Endothelial cell of umbilical vein (primary cell): Measurements from ENCODE around the gene GEMIN5. TPM values are rescaled to one million over a fixed set of nuclear protein-coding genes. Genes with fewer than 3 reads are reported as not detected.

ENCODE experiments used
- BruUV-seq: library from RNA; stranded (reverse); fragments of 400-500 nt; replicated peaks from 2 replicates; lab custom pipeline; 2021; lab: Mats Ljungman, UMichigan
- CTCF ChIA-PET: fragments of 300-600, 350-600 bp; sonication (Branson Sonifier 250); formaldehyde crosslinking; loops from one replicate; lab custom pipeline; 2021; ENCODE audit warnings: antibody characterized with exemption, inconsistent platforms; lab: Charles Lee
- POLR2A ChIA-PET: fragments of 300-600, 350-600 bp; sonication (Branson Sonifier 250); formaldehyde crosslinking; loops from one replicate; lab custom pipeline; 2021; ENCODE audit warnings: antibody characterized with exemption, inconsistent platforms; lab: Charles Lee
- DNase-seq: peaks from one replicate; pipeline ENCODE4 v3.0.0-alpha.2; 2011; ENCODE audit warnings: low read depth, low spot score
- FAIRE-seq: peaks from 2 replicates; lab custom pipeline; 2011; peaks lifted over from hg19 to GRCh38; lab: Jason Lieb, UNC
- H2AFZ ChIP-seq: 2 replicates; pipeline ENCODE4 v1.6.0; 2012; ENCODE audit warnings: low read depth, low read length, control low read depth, inconsistent platforms
- H3K27ac ChIP-seq: 2 replicates; pipeline ENCODE4 v1.5.1; 2011; ENCODE audit warnings: low read depth, mild to moderate bottlenecking, control low read depth, low read length, moderate library complexity; ENCODE audit not compliant: insufficient read depth
- H3K27me3 ChIP-seq, 2 experiments: 2 replicates each; pipeline versions ENCODE4 v1.6.0 to v1.6.1; 2011; ENCODE audit warnings: low read length in 2 of 2, mixed read lengths in 1 of 2; ENCODE audit not compliant: control insufficient read depth in 2 of 2, insufficient read depth in 2 of 2
- H3K36me3 ChIP-seq, 2 experiments: 2 replicates in 1 of 2; 3 replicates in 1 of 2; pipeline ENCODE4 v1.5.1; 2011; ENCODE audit warnings: low read length in 2 of 2, mild to moderate bottlenecking in 1 of 2, moderate library complexity in 1 of 2; ENCODE audit not compliant: control insufficient read depth in 2 of 2, insufficient read depth in 2 of 2; ENCODE audit errors: extremely low read depth in 1 of 2
- H3K4me1 ChIP-seq: 3 replicates; pipeline ENCODE4 v1.5.1; 2011; ENCODE audit warnings: mild to moderate bottlenecking, low read length; ENCODE audit not compliant: control insufficient read depth, insufficient read depth; ENCODE audit errors: extremely low read depth
- H3K4me2 ChIP-seq: 2 replicates; pipeline ENCODE4 v1.6.1; 2011; ENCODE audit warnings: low read length, control low read depth, mixed read lengths; ENCODE audit not compliant: insufficient read depth
- H3K4me3 ChIP-seq, 3 experiments: fragments of 200-600 bp in 1 of 3; sonication (generic), shearing (Covaris generic) in 1 of 3; replicated peaks in 1 of 3; 2 replicates each; pipeline ENCODE4 v1.5.1; 2011 to 2016; ENCODE audit warnings: control low read depth in 3 of 3, low read length in 3 of 3, mild to moderate bottlenecking in 2 of 3, inconsistent platforms in 1 of 3, low read depth in 1 of 3, moderate library complexity in 1 of 3; ENCODE audit not compliant: insufficient read depth in 1 of 3
- H3K79me2 ChIP-seq: 2 replicates; pipeline ENCODE4 v1.6.0; 2012; ENCODE audit warnings: low read length, inconsistent platforms; ENCODE audit not compliant: control insufficient read depth, insufficient read depth
- H3K9ac ChIP-seq: replicated peaks from 2 replicates; pipeline ENCODE3; 2011; ENCODE audit warnings: low read length, control low read depth; ENCODE audit not compliant: insufficient read depth; ENCODE audit errors: extremely low read depth
- H3K9me1 ChIP-seq: replicated peaks from 3 replicates; pipeline ENCODE4 v1.6.0; 2011; ENCODE audit warnings: mild to moderate bottlenecking, low read length; ENCODE audit not compliant: control insufficient read depth, insufficient read depth; ENCODE audit errors: extremely low read depth
- H3K9me3 ChIP-seq: replicated peaks from 2 replicates; pipeline ENCODE4 v1.5.1; 2012; ENCODE audit warnings: low read length, inconsistent platforms; ENCODE audit not compliant: control insufficient read depth, insufficient read depth
- H4K20me1 ChIP-seq: replicated peaks from 2 replicates; pipeline ENCODE3; 2011; ENCODE audit warnings: mild to moderate bottlenecking, low read length; ENCODE audit not compliant: control insufficient read depth, insufficient read depth; ENCODE audit errors: extremely low read depth
- CTCF ChIP-seq, 2 donors: IDR thresholded peaks; 1 replicate in 1 of 2; 2 replicates in 1 of 2; pipeline ENCODE4 v1.5.1; 2011; ENCODE audit warnings: low read length in 2 of 2, mild to moderate bottlenecking in 2 of 2, moderate library complexity in 2 of 2, control low read depth in 1 of 2, inconsistent platforms in 1 of 2, low read depth in 1 of 2; ENCODE audit not compliant: insufficient read depth in 1 of 2; ENCODE audit errors: extremely low read depth in 1 of 2
- EZH2 ChIP-seq: IDR thresholded peaks from 2 replicates; pipeline ENCODE4 v1.6.1; 2012; ENCODE audit warnings: borderline replicate concordance, low read depth, mild to moderate bottlenecking, moderate library complexity, low read length, inconsistent platforms; ENCODE audit not compliant: severe bottlenecking
- FOS ChIP-seq: IDR thresholded peaks from 2 replicates; pipeline ENCODE4 v1.6.1; 2011; ENCODE audit warnings: mild to moderate bottlenecking, low read length, moderate library complexity, borderline replicate concordance; ENCODE audit not compliant: insufficient read depth
- GATA2 ChIP-seq: IDR thresholded peaks from 2 replicates; pipeline ENCODE4 v1.7.0; 2011; ENCODE audit warnings: low read depth, mild to moderate bottlenecking, moderate library complexity, mixed read lengths, low read length; ENCODE audit not compliant: insufficient read length, insufficient read depth
- JUN ChIP-seq: IDR thresholded peaks from 2 replicates; pipeline ENCODE4 v1.6.1; 2011; ENCODE audit warnings: borderline replicate concordance, low read depth; ENCODE audit not compliant: insufficient read length, insufficient read depth
- MAX ChIP-seq: IDR thresholded peaks from 2 replicates; pipeline ENCODE4 v1.6.1; 2011; ENCODE audit not compliant: insufficient read depth, insufficient read length
- MYC ChIP-seq: IDR thresholded peaks from one replicate; pipeline ENCODE4 v1.6.1; 2011; ENCODE audit warnings: mild to moderate bottlenecking, low read depth, low read length
- POLR2A ChIP-seq: IDR thresholded peaks from 2 replicates; pipeline ENCODE4 v1.6.1; 2012; ENCODE audit warnings: low read depth, mild to moderate bottlenecking, control low read depth, low read length
- POLR2AphosphoS5 ChIP-seq: IDR thresholded peaks from 2 replicates; pipeline ENCODE4 v1.6.1; 2012; ENCODE audit warnings: low read depth, mild to moderate bottlenecking, control low read depth, low read length, moderate library complexity; ENCODE audit not compliant: insufficient read depth
- dilution Hi-C: fragments of 300-500 bp; cut with MboI; formaldehyde crosslinking; loops from one replicate; pipeline ENCODE4 v1.15.0; 2019; ENCODE audit warnings: low sequenced_read_pairs; ENCODE audit not compliant: extremely low pct_ligation_motif_present
- intact Hi-C: fragments of 100-400 bp; cut with micrococcal nuclease; formaldehyde crosslinking; loops from one replicate; pipeline ENCODE4 v1.10.0; 2022
- polyA plus RNA-seq, 4 experiments: library from polyadenylated mRNA; depleted of rRNA in 3 of 4; stranded (reverse) in 3 of 4; unstranded in 1 of 4; fragments of >200 nt; gene quantifications; 2 replicates each; pipeline versions ENCODE4 v1.2.1 to v1.2.3, GENCODE V29; 2011 to 2012; ENCODE audit warnings: missing spikeins in 1 of 4
- total RNA-seq: library from RNA; stranded (reverse); gene quantifications from 2 replicates; pipeline ENCODE4 v1.2.3, GENCODE V29; 2021

GEMIN5 gene
- total and polyA plus RNA-seq, 2 donors (not counting 3 experiments of a cell fraction or from before 2014, with no cell fraction given): 7.2 to 23.1 TPM

- intact Hi-C loops (no loop called here), dilution Hi-C loops (no loop called here)
- CTCF ChIA-PET: no interaction called here
- no peaks in the 10 kb centered on the region for H4K20me1 ChIP-seq
- no peak overlapping the region for H3K4me2 ChIP-seq
- peaks cover 0 to 7% of the 10 kb centered on the region in 2 experiments for H3K36me3 ChIP-seq
- H3K27ac ChIP-seq: no peak overlapping the region
- H3K4me1 ChIP-seq: peaks cover 13% of the 10 kb centered on the region
- FAIRE-seq (no peak), DNase-seq (no peak)
- H3K27me3 ChIP-seq: no peaks in the 10 kb centered on the region
- no peak overlapping the region for H3K9ac ChIP-seq
- no peak overlapping the region for H3K4me3 ChIP-seq
- H2AFZ ChIP-seq: no peak overlapping the region
- peaks cover 15% of the 10 kb centered on the region for H3K79me2 ChIP-seq
- no peaks in the 10 kb centered on the region for H3K9me3 ChIP-seq
- TF ChIP-seq FOS (no peak), GATA2 (no peak), MYC (no peak), EZH2 (no peak), JUN (no peak), POLR2AphosphoS5 (no peak), CTCF (IDR thresholded peaks at IDR 0.05; ENCODE audit: extremely low read depth in 1 of 2, insufficient read depth in 1 of 2, low read depth in 1 of 2, low read length in 2 of 2) (no peak), POLR2A (no peak), MAX (no peak)
- H3K9me1 ChIP-seq: no peaks in the 10 kb centered on the region
- no TSS peak for BruUV-seq
- POLR2A ChIA-PET: no interaction called here
Observed at GRCh38 chr5:154934881-154935280, 3.1 kb downstream of the GEMIN5 start.
